GM12878 (cell line): Measurements from ENCODE around the gene EYS. TPM values are rescaled to one million over a fixed set of nuclear protein-coding genes. Genes with fewer than 3 reads are reported as not detected.

Experiments used
- ATAC-seq: fragments of 200-7000 bp; cut with Tn5 transposase; 3 replicates; pipeline ENCODE4 v1.9.1; 2020; ENCODE audit warnings: mild to moderate bottlenecking, moderate library complexity
- BruUV-seq: library from RNA; stranded (reverse); fragments of 400-500 nt; replicated peaks from 2 replicates; lab custom pipeline; 2021; lab: Mats Ljungman, UMichigan
- CTCF ChIA-PET: fragments of 300-600 bp; sonication (Branson Sonifier 250); formaldehyde crosslinking; extraction: SDS; loops from one replicate; lab custom pipeline; 2021; ENCODE audit warnings: inconsistent platforms; lab: Yijun Ruan, JAX
- POLR2A ChIA-PET: fragments of 350-600 bp; formaldehyde crosslinking; extraction: SDS; loops from one replicate; lab custom pipeline; 2021; ENCODE audit warnings: inconsistent platforms; lab: Charles Lee
- RAD21 ChIA-PET: fragments of 300-600 bp; sonication (Branson Sonifier 250); formaldehyde crosslinking; loops from one replicate; lab custom pipeline; 2023; ENCODE audit warnings: antibody characterized with exemption; ENCODE audit not compliant: unreplicated experiment; lab: Charles Lee
- SMC1A ChIA-PET: fragments of 300-600 bp; sonication (Branson Sonifier 250); formaldehyde crosslinking; loops from one replicate; lab custom pipeline; 2023; ENCODE audit not compliant: unreplicated experiment, uncharacterized antibody; lab: Charles Lee
- DNase-seq: peaks from one replicate; pipeline ENCODE4 v3.0.0-alpha.2; 2011; ENCODE audit warnings: low read depth, low spot score
- FAIRE-seq: peaks from 3 replicates; lab custom pipeline; 2011; peaks lifted over from hg19 to GRCh38; lab: Jason Lieb, UNC
- H2AFZ ChIP-seq: 2 replicates; pipeline ENCODE4 v1.6.0; 2011; ENCODE audit warnings: low read depth, low read length, control low read depth; ENCODE audit not compliant: control insufficient read depth
- H3K27ac ChIP-seq: 2 replicates; pipeline ENCODE4 v1.5.1; 2011; ENCODE audit warnings: control low read depth; ENCODE audit not compliant: control insufficient read depth, insufficient read depth
- H3K27me3 ChIP-seq, 2 experiments: replicated peaks in 1 of 2; 2 replicates each; pipeline versions ENCODE4 v1.6.0 to v1.6.1; 2011; ENCODE audit warnings: low read length in 1 of 2; ENCODE audit not compliant: control insufficient read depth in 2 of 2, insufficient read depth in 2 of 2
- H3K36me3 ChIP-seq, 2 experiments: 2 replicates each; pipeline ENCODE4 v1.5.1; 2011; ENCODE audit warnings: low read length in 1 of 2; ENCODE audit not compliant: control insufficient read depth in 2 of 2, insufficient read depth in 2 of 2
- H3K4me1 ChIP-seq: 2 replicates; pipeline ENCODE4 v1.6.1; 2011; ENCODE audit warnings: mild to moderate bottlenecking, low read length, moderate library complexity, mixed read lengths; ENCODE audit not compliant: control insufficient read depth, insufficient read depth
- H3K4me2 ChIP-seq: 2 replicates; pipeline ENCODE4 v1.6.0; 2011; ENCODE audit warnings: control low read depth; ENCODE audit not compliant: control insufficient read depth, insufficient read depth
- H3K4me3 ChIP-seq: fragments of 200-600 bp; sonication (generic); 2 replicates; pipeline ENCODE4 v1.5.1; 2016
- H3K79me2 ChIP-seq: 2 replicates; pipeline ENCODE4 v1.6.0; 2011; ENCODE audit warnings: low read length; ENCODE audit not compliant: control insufficient read depth, insufficient read depth
- H3K9ac ChIP-seq: 2 replicates; pipeline ENCODE4 v1.8.0; 2011; ENCODE audit warnings: low read length, control low read depth, mixed read lengths; ENCODE audit not compliant: control insufficient read depth, insufficient read depth
- H3K9me3 ChIP-seq: replicated peaks from 3 replicates; pipeline ENCODE4 v1.5.1; 2011; ENCODE audit warnings: mild to moderate bottlenecking, low read length; ENCODE audit not compliant: control insufficient read depth, insufficient read depth
- H4K20me1 ChIP-seq: 2 replicates; pipeline ENCODE4 v1.6.0; 2011; ENCODE audit not compliant: control insufficient read depth, insufficient read depth
- ASH2L ChIP-seq: fragments of 300-600, 200-600 bp; sonication (generic); IDR thresholded peaks from 2 replicates; pipeline ENCODE4 v1.6.1; 2017; ENCODE audit warnings: low read depth, mild to moderate bottlenecking, borderline replicate concordance
- BMI1 ChIP-seq: fragments of 450-650 bp; IDR thresholded peaks from 2 replicates; pipeline ENCODE4 v1.6.1; 2016; ENCODE audit warnings: mild to moderate bottlenecking, moderate library complexity, borderline replicate concordance
- CBX5 ChIP-seq: sonication (generic); IDR thresholded peaks from 2 replicates; pipeline ENCODE4 v1.6.1; 2016; ENCODE audit warnings: low read depth, moderate library complexity, mild to moderate bottlenecking, inconsistent platforms
- CREB1 ChIP-seq: IDR thresholded peaks from 2 replicates; pipeline ENCODE4 v1.6.1; 2012; ENCODE audit warnings: low read depth, mild to moderate bottlenecking, inconsistent platforms
- EED ChIP-seq: sonication (generic); IDR thresholded peaks from 2 replicates; pipeline ENCODE4 v1.6.1; 2016; ENCODE audit warnings: antibody characterized with exemption, low read depth
- FOXK2 ChIP-seq: fragments of 450-650 bp; IDR thresholded peaks from 2 replicates; pipeline ENCODE4 v1.6.1; 2017; ENCODE audit warnings: mild to moderate bottlenecking, moderate library complexity
- MYC ChIP-seq: IDR thresholded peaks from 2 replicates; pipeline ENCODE4 v1.6.1; 2011; ENCODE audit warnings: mild to moderate bottlenecking, low read length, moderate library complexity, inconsistent platforms; ENCODE audit not compliant: insufficient read depth, insufficient replicate concordance, insufficient read length, severe bottlenecking
- NR2C1 ChIP-seq: fragments of 450-650 bp; IDR thresholded peaks from 2 replicates; pipeline ENCODE4 v1.6.1; 2017; ENCODE audit warnings: antibody characterized with exemption, mild to moderate bottlenecking, moderate library complexity
- POU2F2 ChIP-seq: IDR thresholded peaks from 3 replicates; pipeline ENCODE4 v1.6.1; 2011; ENCODE audit warnings: low read depth, mild to moderate bottlenecking, low read length, borderline replicate concordance
- RAD51 ChIP-seq: fragments of 450-650 bp; IDR thresholded peaks from 2 replicates; pipeline ENCODE4 v1.6.1; 2016; ENCODE audit warnings: moderate library complexity, mild to moderate bottlenecking, inconsistent platforms
- SUPT20H ChIP-seq: IDR thresholded peaks from 2 replicates; pipeline ENCODE4 v1.6.1; 2011; ENCODE audit warnings: low read depth, mild to moderate bottlenecking, low read length, moderate library complexity, borderline replicate concordance; ENCODE audit not compliant: control insufficient read depth
- ZNF24 ChIP-seq: fragments of 450-650 bp; IDR thresholded peaks from 2 replicates; pipeline ENCODE4 v1.6.1; 2017; ENCODE audit warnings: antibody characterized with exemption, mild to moderate bottlenecking
- ZNF622 ChIP-seq: fragments of 450-650 bp; IDR thresholded peaks from 2 replicates; pipeline ENCODE4 v1.6.1; 2017; ENCODE audit warnings: mild to moderate bottlenecking, inconsistent platforms
- ZZZ3 ChIP-seq: IDR thresholded peaks from 2 replicates; pipeline ENCODE4 v1.6.1; 2011; ENCODE audit warnings: low read depth; ENCODE audit not compliant: control insufficient read depth, insufficient read length
- WGBS: methylation state at CpG from one replicate; pipeline ENCODE4 v1.1.6; 2016; ENCODE audit warnings: low lambda C conversion rate; ENCODE audit not compliant: insufficient replicate concordance, insufficient coverage; ENCODE audit errors: missing lambda C conversion rate; 5-methylcytosine and 5-hydroxymethylcytosine counted together
- in situ Hi-C: fragments of 300-500 bp; cut with MboI; formaldehyde crosslinking; loops from 9 replicates; pipeline ENCODE4 v1.14.3; 2018; ENCODE audit warnings: mixed read lengths
- intact Hi-C: fragments of 100-400 bp; cut with micrococcal nuclease; formaldehyde crosslinking; loops from one replicate; pipeline ENCODE4 v1.14.2; 2022; ENCODE audit not compliant: unreplicated experiment
- polyA plus RNA-seq, 11 experiments: library from polyadenylated mRNA; depleted of rRNA in 4 of 11; unstranded in 6 of 11; stranded (reverse) in 5 of 11; fragments of >200 nt; fragmentation: Nextera tagmentation in 4 of 11; fragmentation: Illumina TruSeq in 1 of 11; extraction: Ambion mirVana in 4 of 11; extraction: Trizol in 1 of 11; gene quantifications; 1 replicate in 1 of 11; 2 replicates in 10 of 11; pipeline versions ENCODE4 v1.2.1 to v1.2.3, GENCODE V29; 2011 to 2016; ENCODE audit warnings: inconsistent platforms in 2 of 11, missing spikeins in 2 of 11, low read depth in 1 of 11
- total RNA-seq, 4 experiments: library from RNA; depleted of rRNA in 3 of 4; stranded (reverse); fragments of >200 nt in 3 of 4; fragmentation: Illumina TruSeq in 1 of 4; extraction: Trizol in 1 of 4; gene quantifications; 2 replicates each; pipeline versions ENCODE4 v1.2.1 to v1.2.3, GENCODE V29; 2013 to 2021
- TF ChIP-seq, protein P1 (sequence below): fragments of 150-350 bp; IDR thresholded peaks from 2 replicates; pipeline ENCODE4 v1.6.1; 2016; ENCODE audit warnings: low read depth, low read length
- TF ChIP-seq, protein P2 (sequence below): IDR thresholded peaks from 2 replicates; pipeline ENCODE4 v1.6.1; 2011; ENCODE audit warnings: low read depth, low read length, improper control_type of control experiment, borderline replicate concordance
- TF ChIP-seq, protein P3 (sequence below): IDR thresholded peaks from 2 replicates; pipeline ENCODE4 v1.6.1; 2011; ENCODE audit warnings: mild to moderate bottlenecking, low read depth, low read length, moderate library complexity; ENCODE audit not compliant: insufficient replicate concordance

Gene EYS
- total and polyA plus RNA-seq, 10 of the 15 experiments (the other 5 are each of a cell fraction or from before 2014, with no cell fraction given), result under 0.01 to 0.14 (median 0.02) TPM; not detected in 1

DNA sequence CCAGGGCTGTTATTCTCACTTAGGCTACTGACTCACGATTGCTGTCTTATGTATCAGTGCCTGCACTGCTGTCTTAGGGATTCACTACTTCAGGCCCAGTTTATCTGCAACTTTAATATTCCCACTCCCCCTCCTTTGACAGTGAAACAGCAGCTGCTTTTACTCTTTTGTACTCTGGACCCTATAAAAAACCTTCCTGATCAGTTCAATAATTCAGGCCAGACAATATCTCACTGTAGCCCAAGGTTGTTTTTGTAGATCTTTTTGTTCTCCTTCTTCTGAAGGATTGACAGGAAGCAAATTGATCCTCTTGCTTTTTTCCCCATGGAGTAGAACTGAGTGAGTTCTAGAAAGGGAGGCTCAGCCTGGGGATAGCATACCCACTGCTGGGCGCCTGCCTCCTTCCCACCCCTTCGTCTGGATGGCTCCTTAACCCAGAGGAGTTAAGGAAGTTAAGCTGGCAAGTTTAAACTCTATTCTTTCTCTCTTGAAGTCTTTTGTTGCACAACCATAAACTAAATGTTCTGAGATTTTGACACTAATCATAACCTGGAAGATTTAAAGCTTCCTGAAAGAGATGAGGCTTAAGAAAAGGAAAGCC is 22.0 kb upstream of the EYS start (continued):
- TF ChIP-seq MYC (no peak), NR2C1 (no peak), CBX5 (no peak), SUPT20H (no peak), ZZZ3 (no peak), RAD51 (no peak), FOXK2 (no peak), ASH2L (no peak)

DNA sequence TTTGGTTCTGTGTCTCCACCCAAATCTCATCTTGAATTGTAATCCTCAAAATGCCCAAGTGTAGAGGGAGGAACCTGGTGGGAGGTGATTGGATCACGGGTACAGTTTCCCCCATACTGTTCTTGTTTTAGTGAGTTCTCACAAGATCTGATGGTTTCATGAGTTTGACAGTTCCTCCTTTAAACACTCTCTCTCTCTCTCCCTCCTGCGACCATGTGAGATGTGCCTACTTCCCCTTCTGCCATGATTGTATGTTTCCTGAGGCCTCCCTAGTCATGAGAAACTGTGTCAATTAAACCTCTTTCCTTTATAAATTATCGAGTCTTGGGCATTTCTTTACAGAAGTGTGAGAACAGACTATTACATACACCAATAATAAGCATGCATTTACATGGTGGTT is 12.1 kb upstream of the EYS start:
- Histone ChIP-seq H3K27ac (no peak overlapping the region), H3K27me3 (no peaks in the 10 kb centered on the region), H3K4me3 (no peak overlapping the region), H4K20me1 (no peaks in the 10 kb centered on the region), H3K9me3 (no peaks in the 10 kb centered on the region), H3K9ac (no peak overlapping the region), H3K4me2 (no peak overlapping the region), H2AFZ (no peak overlapping the region), H3K4me1 (no peaks in the 10 kb centered on the region), H3K79me2 (no peaks in the 10 kb centered on the region), H3K36me3 (no peaks in the 10 kb centered on the region)
- SMC1A ChIA-PET, result no interaction called here
- RAD21 ChIA-PET, result no interaction called here
- CTCF ChIA-PET, result interaction anchor here (0.7 kb wide), 1 partner anchor 87 kb away, joined by 3 read pairs; no protein-coding TSS in a partner anchor
- POLR2A ChIA-PET, result no interaction called here
- no TSS peak for BruUV-seq
- WGBS, result 0% methylated on average over 3 of the region's 3 CpGs
- intact Hi-C loops (no loop called here), in situ Hi-C loops (no loop called here)
- DNase-seq, result no peak
- ATAC-seq, result no peak
- no peak for FAIRE-seq
- TF ChIP-seq POU2F2, result no peak
- no peak for TF ChIP-seq CREB1
- no peak for TF ChIP-seq EED
- TF ChIP-seq, protein P1, sequence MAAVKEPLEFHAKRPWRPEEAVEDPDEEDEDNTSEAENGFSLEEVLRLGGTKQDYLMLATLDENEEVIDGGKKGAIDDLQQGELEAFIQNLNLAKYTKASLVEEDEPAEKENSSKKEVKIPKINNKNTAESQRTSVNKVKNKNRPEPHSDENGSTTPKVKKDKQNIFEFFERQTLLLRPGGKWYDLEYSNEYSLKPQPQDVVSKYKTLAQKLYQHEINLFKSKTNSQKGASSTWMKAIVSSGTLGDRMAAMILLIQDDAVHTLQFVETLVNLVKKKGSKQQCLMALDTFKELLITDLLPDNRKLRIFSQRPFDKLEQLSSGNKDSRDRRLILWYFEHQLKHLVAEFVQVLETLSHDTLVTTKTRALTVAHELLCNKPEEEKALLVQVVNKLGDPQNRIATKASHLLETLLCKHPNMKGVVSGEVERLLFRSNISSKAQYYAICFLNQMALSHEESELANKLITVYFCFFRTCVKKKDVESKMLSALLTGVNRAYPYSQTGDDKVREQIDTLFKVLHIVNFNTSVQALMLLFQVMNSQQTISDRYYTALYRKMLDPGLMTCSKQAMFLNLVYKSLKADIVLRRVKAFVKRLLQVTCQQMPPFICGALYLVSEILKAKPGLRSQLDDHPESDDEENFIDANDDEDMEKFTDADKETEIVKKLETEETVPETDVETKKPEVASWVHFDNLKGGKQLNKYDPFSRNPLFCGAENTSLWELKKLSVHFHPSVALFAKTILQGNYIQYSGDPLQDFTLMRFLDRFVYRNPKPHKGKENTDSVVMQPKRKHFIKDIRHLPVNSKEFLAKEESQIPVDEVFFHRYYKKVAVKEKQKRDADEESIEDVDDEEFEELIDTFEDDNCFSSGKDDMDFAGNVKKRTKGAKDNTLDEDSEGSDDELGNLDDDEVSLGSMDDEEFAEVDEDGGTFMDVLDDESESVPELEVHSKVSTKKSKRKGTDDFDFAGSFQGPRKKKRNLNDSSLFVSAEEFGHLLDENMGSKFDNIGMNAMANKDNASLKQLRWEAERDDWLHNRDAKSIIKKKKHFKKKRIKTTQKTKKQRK, result no peak
- no peak for TF ChIP-seq ZNF622
- TF ChIP-seq, protein P2, sequence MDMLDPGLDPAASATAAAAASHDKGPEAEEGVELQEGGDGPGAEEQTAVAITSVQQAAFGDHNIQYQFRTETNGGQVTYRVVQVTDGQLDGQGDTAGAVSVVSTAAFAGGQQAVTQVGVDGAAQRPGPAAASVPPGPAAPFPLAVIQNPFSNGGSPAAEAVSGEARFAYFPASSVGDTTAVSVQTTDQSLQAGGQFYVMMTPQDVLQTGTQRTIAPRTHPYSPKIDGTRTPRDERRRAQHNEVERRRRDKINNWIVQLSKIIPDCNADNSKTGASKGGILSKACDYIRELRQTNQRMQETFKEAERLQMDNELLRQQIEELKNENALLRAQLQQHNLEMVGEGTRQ, result no peak
- no peak for TF ChIP-seq BMI1
- TF ChIP-seq ZNF24, result no peak
- TF ChIP-seq, protein P3, sequence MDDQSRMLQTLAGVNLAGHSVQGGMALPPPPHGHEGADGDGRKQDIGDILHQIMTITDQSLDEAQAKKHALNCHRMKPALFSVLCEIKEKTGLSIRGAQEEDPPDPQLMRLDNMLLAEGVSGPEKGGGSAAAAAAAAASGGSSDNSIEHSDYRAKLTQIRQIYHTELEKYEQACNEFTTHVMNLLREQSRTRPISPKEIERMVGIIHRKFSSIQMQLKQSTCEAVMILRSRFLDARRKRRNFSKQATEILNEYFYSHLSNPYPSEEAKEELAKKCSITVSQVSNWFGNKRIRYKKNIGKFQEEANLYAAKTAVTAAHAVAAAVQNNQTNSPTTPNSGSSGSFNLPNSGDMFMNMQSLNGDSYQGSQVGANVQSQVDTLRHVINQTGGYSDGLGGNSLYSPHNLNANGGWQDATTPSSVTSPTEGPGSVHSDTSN, result no peak
